Endothelial cell of umbilical vein (primary cell): ENCODE results near the gene ORC6. TPM values are rescaled to one million over a fixed set of nuclear protein-coding genes. Genes with fewer than 3 reads are reported as not detected.

Experiments used
- BruUV-seq: library from RNA; stranded (reverse); fragments of 400-500 nt; replicated peaks from 2 replicates; lab custom pipeline; 2021; lab: Mats Ljungman, UMichigan
- CTCF ChIA-PET: fragments of 300-600, 350-600 bp; sonication (Branson Sonifier 250); formaldehyde crosslinking; loops from one replicate; lab custom pipeline; 2021; ENCODE audit warnings: antibody characterized with exemption, inconsistent platforms; lab: Charles Lee
- POLR2A ChIA-PET: fragments of 300-600, 350-600 bp; sonication (Branson Sonifier 250); formaldehyde crosslinking; loops from one replicate; lab custom pipeline; 2021; ENCODE audit warnings: antibody characterized with exemption, inconsistent platforms; lab: Charles Lee
- DNase-seq: peaks from one replicate; pipeline ENCODE4 v3.0.0-alpha.2; 2011; ENCODE audit warnings: low read depth, low spot score
- FAIRE-seq: peaks from 2 replicates; lab custom pipeline; 2011; peaks lifted over from hg19 to GRCh38; lab: Jason Lieb, UNC
- H2AFZ ChIP-seq: 2 replicates; pipeline ENCODE4 v1.6.0; 2012; ENCODE audit warnings: low read depth, low read length, control low read depth, inconsistent platforms
- H3K27ac ChIP-seq: 2 replicates; pipeline ENCODE4 v1.5.1; 2011; ENCODE audit warnings: low read depth, mild to moderate bottlenecking, control low read depth, low read length, moderate library complexity; ENCODE audit not compliant: insufficient read depth
- H3K27me3 ChIP-seq, 2 experiments: 2 replicates each; pipeline versions ENCODE4 v1.6.0 to v1.6.1; 2011; ENCODE audit warnings: low read length in 2 of 2, mixed read lengths in 1 of 2; ENCODE audit not compliant: control insufficient read depth in 2 of 2, insufficient read depth in 2 of 2
- H3K36me3 ChIP-seq, 2 experiments: 2 replicates in 1 of 2; 3 replicates in 1 of 2; pipeline ENCODE4 v1.5.1; 2011; ENCODE audit warnings: low read length in 2 of 2, mild to moderate bottlenecking in 1 of 2, moderate library complexity in 1 of 2; ENCODE audit not compliant: control insufficient read depth in 2 of 2, insufficient read depth in 2 of 2; ENCODE audit errors: extremely low read depth in 1 of 2
- H3K4me1 ChIP-seq: 3 replicates; pipeline ENCODE4 v1.5.1; 2011; ENCODE audit warnings: mild to moderate bottlenecking, low read length; ENCODE audit not compliant: control insufficient read depth, insufficient read depth; ENCODE audit errors: extremely low read depth
- H3K4me2 ChIP-seq: 2 replicates; pipeline ENCODE4 v1.6.1; 2011; ENCODE audit warnings: low read length, control low read depth, mixed read lengths; ENCODE audit not compliant: insufficient read depth
- H3K4me3 ChIP-seq, 3 experiments: fragments of 200-600 bp in 1 of 3; sonication (generic), shearing (Covaris generic) in 1 of 3; replicated peaks in 1 of 3; 2 replicates each; pipeline ENCODE4 v1.5.1; 2011 to 2016; ENCODE audit warnings: control low read depth in 3 of 3, low read length in 3 of 3, mild to moderate bottlenecking in 2 of 3, inconsistent platforms in 1 of 3, low read depth in 1 of 3, moderate library complexity in 1 of 3; ENCODE audit not compliant: insufficient read depth in 1 of 3
- H3K79me2 ChIP-seq: 2 replicates; pipeline ENCODE4 v1.6.0; 2012; ENCODE audit warnings: low read length, inconsistent platforms; ENCODE audit not compliant: control insufficient read depth, insufficient read depth
- H3K9ac ChIP-seq: replicated peaks from 2 replicates; pipeline ENCODE3; 2011; ENCODE audit warnings: low read length, control low read depth; ENCODE audit not compliant: insufficient read depth; ENCODE audit errors: extremely low read depth
- H3K9me1 ChIP-seq: replicated peaks from 3 replicates; pipeline ENCODE4 v1.6.0; 2011; ENCODE audit warnings: mild to moderate bottlenecking, low read length; ENCODE audit not compliant: control insufficient read depth, insufficient read depth; ENCODE audit errors: extremely low read depth
- H3K9me3 ChIP-seq: replicated peaks from 2 replicates; pipeline ENCODE4 v1.5.1; 2012; ENCODE audit warnings: low read length, inconsistent platforms; ENCODE audit not compliant: control insufficient read depth, insufficient read depth
- H4K20me1 ChIP-seq: replicated peaks from 2 replicates; pipeline ENCODE3; 2011; ENCODE audit warnings: mild to moderate bottlenecking, low read length; ENCODE audit not compliant: control insufficient read depth, insufficient read depth; ENCODE audit errors: extremely low read depth
- EZH2 ChIP-seq: IDR thresholded peaks from 2 replicates; pipeline ENCODE4 v1.6.1; 2012; ENCODE audit warnings: borderline replicate concordance, low read depth, mild to moderate bottlenecking, moderate library complexity, low read length, inconsistent platforms; ENCODE audit not compliant: severe bottlenecking
- GATA2 ChIP-seq: IDR thresholded peaks from 2 replicates; pipeline ENCODE4 v1.7.0; 2011; ENCODE audit warnings: low read depth, mild to moderate bottlenecking, moderate library complexity, mixed read lengths, low read length; ENCODE audit not compliant: insufficient read length, insufficient read depth
- JUN ChIP-seq: IDR thresholded peaks from 2 replicates; pipeline ENCODE4 v1.6.1; 2011; ENCODE audit warnings: borderline replicate concordance, low read depth; ENCODE audit not compliant: insufficient read length, insufficient read depth
- POLR2A ChIP-seq: IDR thresholded peaks from 2 replicates; pipeline ENCODE4 v1.6.1; 2012; ENCODE audit warnings: low read depth, mild to moderate bottlenecking, control low read depth, low read length
- POLR2AphosphoS5 ChIP-seq: IDR thresholded peaks from 2 replicates; pipeline ENCODE4 v1.6.1; 2012; ENCODE audit warnings: low read depth, mild to moderate bottlenecking, control low read depth, low read length, moderate library complexity; ENCODE audit not compliant: insufficient read depth
- dilution Hi-C: fragments of 300-500 bp; cut with MboI; formaldehyde crosslinking; loops from one replicate; pipeline ENCODE4 v1.15.0; 2019; ENCODE audit warnings: low sequenced_read_pairs; ENCODE audit not compliant: extremely low pct_ligation_motif_present
- intact Hi-C: fragments of 100-400 bp; cut with micrococcal nuclease; formaldehyde crosslinking; loops from one replicate; pipeline ENCODE4 v1.10.0; 2022
- polyA plus RNA-seq, 4 experiments: library from polyadenylated mRNA; depleted of rRNA in 3 of 4; stranded (reverse) in 3 of 4; unstranded in 1 of 4; fragments of >200 nt; gene quantifications; 2 replicates each; pipeline versions ENCODE4 v1.2.1 to v1.2.3, GENCODE V29; 2011 to 2012; ENCODE audit warnings: missing spikeins in 1 of 4
- total RNA-seq: library from RNA; stranded (reverse); gene quantifications from 2 replicates; pipeline ENCODE4 v1.2.3, GENCODE V29; 2021
- TF ChIP-seq, protein P1 (sequence below): IDR thresholded peaks from 2 replicates; pipeline ENCODE4 v1.6.1; 2011; ENCODE audit not compliant: insufficient read depth, insufficient read length
- TF ChIP-seq, protein P2 (sequence below), 2 donors: IDR thresholded peaks; 1 replicate in 1 of 2; 2 replicates in 1 of 2; pipeline ENCODE4 v1.5.1; 2011; ENCODE audit warnings: low read length in 2 of 2, mild to moderate bottlenecking in 2 of 2, moderate library complexity in 2 of 2, control low read depth in 1 of 2, inconsistent platforms in 1 of 2, low read depth in 1 of 2; ENCODE audit not compliant: insufficient read depth in 1 of 2; ENCODE audit errors: extremely low read depth in 1 of 2

The ORC6 gene
- total and polyA plus RNA-seq, 2 donors (not counting 3 experiments of a cell fraction or from before 2014, with no cell fraction given) = 15.9 to 31.1 TPM

DNA sequence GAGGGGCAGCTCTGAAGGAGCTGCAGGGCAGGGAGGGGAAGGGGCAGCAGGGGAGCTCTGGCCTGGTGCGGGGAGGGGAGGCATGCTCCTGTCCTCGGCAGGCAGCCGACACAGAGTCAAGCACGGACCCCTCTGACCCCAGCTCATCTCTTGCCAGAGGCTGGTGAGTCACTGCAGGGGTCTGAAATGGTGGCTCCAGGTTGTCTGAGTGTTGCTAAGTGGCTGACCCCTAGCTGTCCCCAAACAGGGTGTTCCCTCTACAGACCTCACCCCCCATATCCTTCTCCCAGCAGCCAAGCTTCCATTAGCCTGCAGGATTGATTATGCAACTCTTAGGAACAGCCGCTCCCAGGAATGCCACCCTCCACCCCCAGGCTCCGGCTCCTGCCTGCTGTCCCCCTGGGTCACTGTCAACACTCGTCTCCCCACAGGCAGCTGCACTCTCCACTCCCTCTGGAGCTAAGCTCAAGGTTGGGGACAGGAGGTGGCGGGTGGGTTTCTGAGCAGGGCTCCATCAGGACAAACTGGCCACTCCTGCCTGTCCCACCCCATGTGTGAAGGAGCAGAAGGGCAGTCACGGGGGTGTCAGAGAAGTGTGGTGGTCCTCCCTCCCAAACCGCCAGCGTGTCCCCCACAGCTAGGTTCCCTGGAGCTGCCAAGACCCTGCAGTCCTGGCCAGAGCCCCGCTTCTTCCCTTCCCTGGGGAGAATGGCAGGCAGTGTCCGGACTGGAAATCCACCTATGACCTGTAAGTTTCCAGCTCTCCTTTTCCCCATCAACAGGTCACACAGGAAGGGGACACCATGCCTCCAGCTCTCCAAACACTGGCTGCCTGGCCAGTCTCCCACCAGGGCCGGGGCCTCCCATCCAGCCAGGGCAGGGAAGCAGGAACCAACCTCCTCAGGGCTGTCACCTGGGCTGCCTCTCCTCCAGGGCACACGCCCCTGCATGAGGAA, 57.6 kb downstream of the ORC6 start:
- no peak overlapping the region for H3K4me3 ChIP-seq
- TF ChIP-seq, protein P1, sequence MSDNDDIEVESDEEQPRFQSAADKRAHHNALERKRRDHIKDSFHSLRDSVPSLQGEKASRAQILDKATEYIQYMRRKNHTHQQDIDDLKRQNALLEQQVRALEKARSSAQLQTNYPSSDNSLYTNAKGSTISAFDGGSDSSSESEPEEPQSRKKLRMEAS = no peak
- TF ChIP-seq POLR2AphosphoS5 (no peak), GATA2 (no peak), JUN (no peak), POLR2A (no peak), EZH2 (no peak)
- TF ChIP-seq, protein P2, sequence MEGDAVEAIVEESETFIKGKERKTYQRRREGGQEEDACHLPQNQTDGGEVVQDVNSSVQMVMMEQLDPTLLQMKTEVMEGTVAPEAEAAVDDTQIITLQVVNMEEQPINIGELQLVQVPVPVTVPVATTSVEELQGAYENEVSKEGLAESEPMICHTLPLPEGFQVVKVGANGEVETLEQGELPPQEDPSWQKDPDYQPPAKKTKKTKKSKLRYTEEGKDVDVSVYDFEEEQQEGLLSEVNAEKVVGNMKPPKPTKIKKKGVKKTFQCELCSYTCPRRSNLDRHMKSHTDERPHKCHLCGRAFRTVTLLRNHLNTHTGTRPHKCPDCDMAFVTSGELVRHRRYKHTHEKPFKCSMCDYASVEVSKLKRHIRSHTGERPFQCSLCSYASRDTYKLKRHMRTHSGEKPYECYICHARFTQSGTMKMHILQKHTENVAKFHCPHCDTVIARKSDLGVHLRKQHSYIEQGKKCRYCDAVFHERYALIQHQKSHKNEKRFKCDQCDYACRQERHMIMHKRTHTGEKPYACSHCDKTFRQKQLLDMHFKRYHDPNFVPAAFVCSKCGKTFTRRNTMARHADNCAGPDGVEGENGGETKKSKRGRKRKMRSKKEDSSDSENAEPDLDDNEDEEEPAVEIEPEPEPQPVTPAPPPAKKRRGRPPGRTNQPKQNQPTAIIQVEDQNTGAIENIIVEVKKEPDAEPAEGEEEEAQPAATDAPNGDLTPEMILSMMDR (IDR thresholded peaks at IDR 0.05; ENCODE audit: extremely low read depth in 1 of 2, insufficient read depth in 1 of 2, low read depth in 1 of 2, low read length in 2 of 2) = no peak
- no peaks in the 10 kb centered on the region for H3K9me3 ChIP-seq
- H4K20me1 ChIP-seq = no peaks in the 10 kb centered on the region
- no TSS peak for BruUV-seq
- no peak overlapping the region for H3K27ac ChIP-seq
- dilution Hi-C loops = no loop called here
- DNase-seq = no peak
- intact Hi-C loops = no loop called here
- H3K27me3 ChIP-seq = no peaks in the 10 kb centered on the region
- no peak overlapping the region for H2AFZ ChIP-seq
- no peaks in the 10 kb centered on the region for H3K9me1 ChIP-seq
- H3K4me1 ChIP-seq = peaks cover 4% of the 10 kb centered on the region
- no peak for FAIRE-seq
- ChIA-PET POLR2A (no interaction called here), CTCF (interaction anchor here (0.9 kb wide), 1 partner anchor 162 kb away, joined by 4 read pairs; no protein-coding TSS in a partner anchor)
- no peak overlapping the region for H3K4me2 ChIP-seq
- H3K9ac ChIP-seq = no peak overlapping the region
- H3K36me3 ChIP-seq = no peaks in the 10 kb centered on the region
- no peaks in the 10 kb centered on the region for H3K79me2 ChIP-seq

Other genes with a start within 250 kb of the ORC6 start
- 42.2 and 44.9 TPM in 2 replicates for gene SHCBP1, start 68.3 kb upstream of the ORC6 start, total RNA-seq
- 9.3 and 13.9 TPM in 2 replicates for gene SHCBP1, start 68.3 kb upstream of the ORC6 start, polyA plus RNA-seq
- gene VPS35, start 481 bp upstream of the ORC6 start, total RNA-seq = 101 and 102 TPM in 2 replicates
- gene VPS35, start 481 bp upstream of the ORC6 start, polyA plus RNA-seq = 11.6 and 19.7 TPM in 2 replicates
- not detected in 2 replicates for gene MYLK3, start 58.7 kb downstream of the ORC6 start, total RNA-seq
- gene MYLK3, start 58.7 kb downstream of the ORC6 start, polyA plus RNA-seq = 0.02 TPM in 1 of 2 replicates, not detected in the other
- gene C16orf87, start 141.5 kb downstream of the ORC6 start, total RNA-seq = 8.5 and 11.1 TPM in 2 replicates
- gene C16orf87, start 141.5 kb downstream of the ORC6 start, polyA plus RNA-seq = 1.6 and 2.4 TPM in 2 replicates
- 16.1 and 17.9 TPM in 2 replicates for gene GPT2, start 194.7 kb downstream of the ORC6 start, total RNA-seq
- 10.8 and 13.1 TPM in 2 replicates for gene GPT2, start 194.7 kb downstream of the ORC6 start, polyA plus RNA-seq